ENCODE data around the gene DPPA2.

The DPPA2 gene

DNA sequence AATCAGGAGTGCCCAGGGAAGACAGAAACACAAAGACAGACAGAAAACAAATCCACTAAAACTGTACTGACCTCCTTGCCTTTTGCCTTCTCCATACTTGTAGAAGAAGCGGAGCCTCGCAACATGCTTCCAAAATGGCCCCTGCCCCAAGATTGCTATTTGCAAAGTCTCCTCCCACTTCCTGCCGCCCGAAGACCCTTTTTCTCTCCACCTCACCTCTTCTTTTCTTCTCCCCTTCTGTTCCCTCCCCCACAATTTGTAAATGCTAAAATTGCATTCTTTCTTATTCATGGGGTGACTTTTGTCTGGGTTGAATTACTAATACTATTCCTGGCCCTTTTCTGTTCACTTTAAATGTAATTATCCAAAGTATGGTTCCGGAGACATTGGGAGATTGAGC, 21.1 kb upstream of the DPPA2 start, which contains the start of gene DPPA4:
Gene DPPA4, minus strand, starts transcription at position 154 of the 400 bp plus-strand sequence. Its CDS starts 29 bp downstream, at position 125.
- H3K4me3 ChIP-seq (ENCODE audit: low read depth, low read length), result no peak within 1 kb of the TSS
- no peak for TF ChIP-seq CTCF (IDR thresholded peaks at IDR 0.05; ENCODE audit: borderline replicate concordance, insufficient read depth, low read depth, low read length)

DNA sequence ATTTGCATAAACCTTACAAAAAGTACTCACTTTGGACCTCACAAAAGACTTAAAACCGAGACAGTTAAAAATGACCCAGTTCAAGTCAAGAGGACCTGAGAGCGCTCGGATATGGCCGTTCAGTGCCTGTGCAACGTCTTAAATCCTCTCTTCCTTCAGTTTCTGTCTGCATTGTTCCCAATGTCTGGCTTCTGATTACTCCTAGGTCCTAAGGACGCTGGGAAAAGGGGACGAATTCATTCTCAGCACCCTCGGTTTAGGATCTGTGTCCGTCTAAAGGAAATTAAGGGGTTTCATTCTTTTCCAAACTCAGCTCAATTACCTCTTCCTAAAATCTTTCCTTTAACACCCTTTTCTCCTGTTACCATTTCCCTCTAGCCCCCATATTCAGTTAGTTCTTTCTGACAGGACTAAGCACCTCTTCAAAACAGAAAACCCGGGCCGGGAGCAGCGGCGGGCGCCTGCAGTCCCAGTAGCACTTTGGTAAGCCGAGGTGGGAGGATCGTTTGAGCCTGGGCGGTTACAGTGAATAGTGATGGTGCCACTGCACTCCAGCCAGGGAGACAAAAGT, 20.1 kb upstream of the DPPA2 start:
- no peak overlapping the region for H3K4me3 ChIP-seq (ENCODE audit: low read depth, low read length)
- no peak for TF ChIP-seq CTCF (IDR thresholded peaks at IDR 0.05; ENCODE audit: borderline replicate concordance, insufficient read depth, low read depth, low read length)

- no peak for TF ChIP-seq CTCF (IDR thresholded peaks at IDR 0.05; ENCODE audit: borderline replicate concordance, insufficient read depth, low read depth, low read length)
- no peak overlapping the region for H3K4me3 ChIP-seq (ENCODE audit: low read depth, low read length)
Observed at GRCh38 chr3:109334572-109334971, 18.3 kb upstream of the DPPA2 start.

- no peak overlapping the region for H3K4me3 ChIP-seq (ENCODE audit: low read depth, low read length)
Observed at GRCh38 chr3:109331692-109332091, 15.4 kb upstream of the DPPA2 start.

DNA sequence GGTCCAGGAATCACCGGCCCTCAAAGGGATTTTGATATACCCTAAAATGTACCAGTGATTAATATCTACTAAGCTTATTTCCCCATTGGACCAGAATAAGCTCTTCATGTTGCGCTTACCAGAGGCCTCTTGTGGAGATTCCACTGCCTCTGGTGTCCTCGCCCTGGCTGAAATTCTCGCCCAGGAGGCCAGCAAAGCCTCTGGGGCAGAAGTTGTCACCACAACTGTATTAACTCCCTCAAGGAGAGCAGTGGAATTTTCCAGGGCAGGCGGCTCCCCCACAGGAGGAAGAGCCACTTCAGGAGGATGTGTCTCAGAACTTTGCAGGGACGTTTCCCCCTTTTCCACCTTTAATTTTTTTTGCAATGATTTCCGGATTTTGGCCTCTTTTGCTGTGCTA, 14.1 kb upstream of the DPPA2 start:
- no peak overlapping the region for H3K4me3 ChIP-seq (ENCODE audit: low read depth, low read length)

More at GRCh38 chr3:109331692-109332091, 15.4 kb upstream of the DPPA2 start:
- TF ChIP-seq CTCF (IDR thresholded peaks at IDR 0.05; ENCODE audit: borderline replicate concordance, insufficient read depth, low read depth, low read length), result no peak

DNA sequence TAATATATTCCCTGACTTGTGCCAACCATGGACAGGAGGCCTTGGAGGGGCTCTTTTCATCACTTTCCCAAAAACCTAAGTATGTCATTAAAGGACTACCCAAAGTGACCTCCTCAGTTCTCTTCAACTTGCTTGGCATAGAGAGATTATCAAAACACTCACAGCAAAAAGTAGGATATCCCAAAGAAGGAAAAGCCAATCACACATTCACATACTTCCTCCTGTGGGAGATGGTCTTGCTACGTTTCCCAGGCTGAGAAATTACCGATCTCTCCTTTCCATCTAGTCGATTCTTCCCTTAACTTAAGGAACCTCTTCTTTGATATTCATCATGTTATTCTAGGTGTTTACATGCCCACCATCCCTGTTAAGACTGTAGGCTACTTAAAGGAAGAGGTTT, 11.9 kb upstream of the DPPA2 start:
- no peak overlapping the region for H3K4me3 ChIP-seq (ENCODE audit: low read depth, low read length)
- TF ChIP-seq CTCF (IDR thresholded peaks at IDR 0.05; ENCODE audit: borderline replicate concordance, insufficient read depth, low read depth, low read length), result no peak

More for the DNA sequence above, 14.1 kb upstream of the DPPA2 start:
- no peak for TF ChIP-seq CTCF (IDR thresholded peaks at IDR 0.05; ENCODE audit: borderline replicate concordance, insufficient read depth, low read depth, low read length)

- no peak overlapping the region for H3K4me3 ChIP-seq (ENCODE audit: low read depth, low read length)
- TF ChIP-seq CTCF (IDR thresholded peaks at IDR 0.05; ENCODE audit: borderline replicate concordance, insufficient read depth, low read depth, low read length), result no peak
Observed at GRCh38 chr3:109325657-109326056, 9.3 kb upstream of the DPPA2 start.
